CD4-positive, alpha-beta T cell (primary cell): Measurements from ENCODE around the gene NEURL1. TPM values are rescaled to one million over a fixed set of nuclear protein-coding genes. Genes with fewer than 3 reads are reported as not detected.

Source experiments
- ATAC-seq: fragments of 200-7000 bp; cut with Tn5 transposase; one replicate; pipeline ENCODE4 v1.10.0; 2022; ENCODE audit warnings: mild to moderate bottlenecking; ENCODE audit not compliant: poor library complexity
- CTCF ChIA-PET: fragments of 350-600 bp; sonication (Branson Sonifier 250); formaldehyde crosslinking; loops from one replicate; lab custom pipeline; 2021; ENCODE audit warnings: antibody characterized with exemption, inconsistent platforms; lab: Charles Lee
- POLR2A ChIA-PET: fragments of 350-600 bp; sonication (Branson Sonifier 250); formaldehyde crosslinking; loops from one replicate; lab custom pipeline; 2021; ENCODE audit warnings: antibody characterized with exemption, inconsistent platforms; lab: Charles Lee
- DNase-seq, 14 experiments: peaks; one replicate each; pipeline ENCODE4 v3.0.0-alpha.2; 2013 to 2020; ENCODE audit warnings: mixed read lengths in 2 of 14
- H3K27ac ChIP-seq, 2 donors: one replicate each; pipeline versions ENCODE4 v1.5.1 to v1.7.0; 2013; ENCODE audit warnings: low read length in 2 of 2, low read depth in 1 of 2, mild to moderate bottlenecking in 1 of 2
- H3K27me3 ChIP-seq, 2 experiments: 1 replicate in 1 of 2; 2 replicates in 1 of 2; pipeline versions ENCODE4 v1.6.1 to v1.7.0; 2013; ENCODE audit warnings: low read length in 2 of 2, control low read depth in 1 of 2, mild to moderate bottlenecking in 1 of 2, moderate library complexity in 1 of 2; ENCODE audit not compliant: insufficient read depth in 2 of 2, control insufficient read depth in 1 of 2
- H3K36me3 ChIP-seq: one replicate; pipeline ENCODE4 v1.6.1; 2013; ENCODE audit warnings: low read length, control low read depth; ENCODE audit not compliant: insufficient read depth
- H3K4me1 ChIP-seq: one replicate; pipeline ENCODE4 v1.6.1; 2013; ENCODE audit warnings: low read length, control low read depth; ENCODE audit not compliant: insufficient read depth
- H3K4me3 ChIP-seq: one replicate; pipeline ENCODE4 v1.5.1; 2013; ENCODE audit warnings: mild to moderate bottlenecking, low read length, moderate library complexity
- H3K9me3 ChIP-seq, 2 experiments: 1 replicate in 1 of 2; 2 replicates in 1 of 2; pipeline versions ENCODE4 v1.6.1 to v1.7.0; 2013; ENCODE audit warnings: low read length in 2 of 2, mild to moderate bottlenecking in 2 of 2, control low read depth in 1 of 2, moderate library complexity in 1 of 2; ENCODE audit not compliant: control insufficient read depth in 1 of 2, insufficient read depth in 1 of 2
- H3K27ac Mint-ChIP-seq: one replicate; pipeline ENCODE4 v1.8.0; 2020; ENCODE audit warnings: mixed read lengths
- H3K27me3 Mint-ChIP-seq: one replicate; pipeline ENCODE4 v1.8.0; 2021; ENCODE audit warnings: mixed read lengths
- H3K36me3 Mint-ChIP-seq: one replicate; pipeline ENCODE4 v1.8.0; 2021; ENCODE audit warnings: low read depth, mixed read lengths
- H3K4me1 Mint-ChIP-seq: one replicate; pipeline ENCODE4 v1.8.0; 2021; ENCODE audit warnings: low read depth, mixed read lengths
- H3K4me3 Mint-ChIP-seq: one replicate; pipeline ENCODE4 v1.8.0; 2020; ENCODE audit warnings: mild to moderate bottlenecking, mixed read lengths
- H3K9me3 Mint-ChIP-seq: one replicate; pipeline ENCODE4 v1.8.0; 2020; ENCODE audit warnings: mixed read lengths
- intact Hi-C, 2 experiments: fragments of 100-400 bp; cut with DNase I in 1 of 2; cut with micrococcal nuclease in 1 of 2; formaldehyde crosslinking; loops; one replicate each; pipeline versions ENCODE4 v1.15.1 to v1.9.0; 2023 to 2025; cut with DNase I, micrococcal nuclease
- total RNA-seq, 174 experiments: library from RNA in 2 of 174; stranded (reverse) in 2 of 174; gene quantifications; one replicate each; pipeline ENCODE4 v1.2.3 and lab custom pipeline; 2021 to 2026
- TF ChIP-seq, protein P1 (sequence below): fragments of 200-600 bp; IDR thresholded peaks from one replicate; pipeline ENCODE4 v1.8.0; 2022; ENCODE audit warnings: antibody characterized with exemption, mild to moderate bottlenecking

The NEURL1 gene
- total RNA-seq, 2 experiments from 2014 or later, result 0.85 to 1.1 TPM

DNA sequence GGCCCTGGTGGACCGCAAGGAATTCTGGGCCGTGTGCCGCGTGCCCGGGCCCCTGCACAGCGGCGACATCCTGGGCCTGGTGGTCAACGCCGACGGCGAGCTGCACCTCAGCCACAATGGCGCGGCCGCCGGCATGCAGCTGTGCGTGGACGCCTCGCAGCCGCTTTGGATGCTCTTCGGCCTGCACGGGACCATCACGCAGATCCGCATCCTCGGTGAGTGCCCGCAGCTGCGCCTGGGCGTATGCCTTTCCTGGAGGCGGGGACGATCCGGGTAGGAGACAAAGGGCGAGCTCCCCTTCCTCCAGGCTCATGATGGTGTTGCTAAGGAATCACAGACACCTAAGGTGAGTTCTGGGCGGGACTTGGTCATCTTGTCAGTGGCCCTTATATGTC is 91.5 kb downstream of the NEURL1 start:
- peak overlapping the region; percentile 83 for H3K4me3 Mint-ChIP-seq
- no peaks in the 10 kb centered on the region for H3K9me3 Mint-ChIP-seq
- peaks cover 11% of the 10 kb centered on the region for H3K4me1 Mint-ChIP-seq
- POLR2A ChIA-PET, result interaction anchor here (0.8 to 2.3 kb wide), 7 partner anchors 75 to 537 kb away, joined by 3 to 12 read pairs (median 3); partner anchors contain the start of genes SFR1 and SLK
- CTCF ChIA-PET, result no interaction called here
- Histone ChIP-seq H3K27me3 (no peaks in the 10 kb centered on the region), H3K9me3 (peaks cover 0 to 11% of the 10 kb centered on the region in 2 experiments), H3K4me1 (peaks cover 13% of the 10 kb centered on the region), H3K4me3 (peak overlapping the region; percentile 26), H3K27ac (no peak overlapping the region), H3K36me3 (no peaks in the 10 kb centered on the region)
- ATAC-seq, result no peak
- DNase-seq, result peak in 4 of 14 experiments; percentile 3 to 39 (median 13)
- intact Hi-C loops, result loop anchor here (5.0 to 10.0 kb wide), 3 partner anchors 380 to 532 kb away; partner anchors contain the start of gene SLK (in 2 of the 2)
- no peaks in the 10 kb centered on the region for H3K27me3 Mint-ChIP-seq
- TF ChIP-seq, protein P1, sequence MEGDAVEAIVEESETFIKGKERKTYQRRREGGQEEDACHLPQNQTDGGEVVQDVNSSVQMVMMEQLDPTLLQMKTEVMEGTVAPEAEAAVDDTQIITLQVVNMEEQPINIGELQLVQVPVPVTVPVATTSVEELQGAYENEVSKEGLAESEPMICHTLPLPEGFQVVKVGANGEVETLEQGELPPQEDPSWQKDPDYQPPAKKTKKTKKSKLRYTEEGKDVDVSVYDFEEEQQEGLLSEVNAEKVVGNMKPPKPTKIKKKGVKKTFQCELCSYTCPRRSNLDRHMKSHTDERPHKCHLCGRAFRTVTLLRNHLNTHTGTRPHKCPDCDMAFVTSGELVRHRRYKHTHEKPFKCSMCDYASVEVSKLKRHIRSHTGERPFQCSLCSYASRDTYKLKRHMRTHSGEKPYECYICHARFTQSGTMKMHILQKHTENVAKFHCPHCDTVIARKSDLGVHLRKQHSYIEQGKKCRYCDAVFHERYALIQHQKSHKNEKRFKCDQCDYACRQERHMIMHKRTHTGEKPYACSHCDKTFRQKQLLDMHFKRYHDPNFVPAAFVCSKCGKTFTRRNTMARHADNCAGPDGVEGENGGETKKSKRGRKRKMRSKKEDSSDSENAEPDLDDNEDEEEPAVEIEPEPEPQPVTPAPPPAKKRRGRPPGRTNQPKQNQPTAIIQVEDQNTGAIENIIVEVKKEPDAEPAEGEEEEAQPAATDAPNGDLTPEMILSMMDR, result no peak
- H3K36me3 Mint-ChIP-seq, result peaks cover 5% of the 10 kb centered on the region
- peak overlapping the region; percentile 63 for H3K27ac Mint-ChIP-seq

DNA sequence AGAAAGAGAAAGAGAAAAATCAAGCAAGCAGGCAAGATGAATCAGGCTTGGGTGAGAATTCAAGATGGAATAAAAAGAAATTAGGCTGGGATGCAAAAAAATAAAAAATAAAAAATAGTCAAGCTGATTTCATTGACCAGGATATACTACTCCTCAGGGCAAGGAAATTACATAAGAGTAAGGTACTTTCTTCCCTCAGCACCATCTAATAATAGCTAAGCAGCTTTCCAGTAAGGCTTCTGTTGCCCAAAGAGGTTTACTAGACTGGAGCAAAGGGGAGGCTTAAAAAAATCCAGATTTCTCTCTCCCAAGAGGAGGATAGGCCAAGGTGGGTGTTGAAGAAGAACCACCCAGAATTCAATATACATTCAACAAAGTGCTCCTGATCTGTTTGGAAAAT is 93.6 kb downstream of the NEURL1 start:
- ATAC-seq, result no peak
- H3K27ac ChIP-seq, result no peak overlapping the region
- H3K27me3 ChIP-seq, result no peaks in the 10 kb centered on the region
- peaks cover 13% of the 10 kb centered on the region for H3K4me1 ChIP-seq
- no peak for DNase-seq
- H3K27me3 Mint-ChIP-seq, result no peaks in the 10 kb centered on the region
- peaks cover 0 to 11% of the 10 kb centered on the region in 2 experiments for H3K9me3 ChIP-seq
- POLR2A ChIA-PET, result no interaction called here
- H3K9me3 Mint-ChIP-seq, result no peaks in the 10 kb centered on the region
- peaks cover 5% of the 10 kb centered on the region for H3K36me3 Mint-ChIP-seq
- peak overlapping the region; percentile 63 for H3K27ac Mint-ChIP-seq
- TF ChIP-seq, protein P1, result no peak
- intact Hi-C loops, result loop anchor here (5.0 to 10.0 kb wide), 3 partner anchors 378 to 530 kb away; partner anchors contain the start of gene SLK (in 2 of the 2)
- H3K4me3 ChIP-seq, result no peak overlapping the region
- H3K4me3 Mint-ChIP-seq, result no peak overlapping the region
- CTCF ChIA-PET, result no interaction called here
- peaks cover 11% of the 10 kb centered on the region for H3K4me1 Mint-ChIP-seq
- no peaks in the 10 kb centered on the region for H3K36me3 ChIP-seq

DNA sequence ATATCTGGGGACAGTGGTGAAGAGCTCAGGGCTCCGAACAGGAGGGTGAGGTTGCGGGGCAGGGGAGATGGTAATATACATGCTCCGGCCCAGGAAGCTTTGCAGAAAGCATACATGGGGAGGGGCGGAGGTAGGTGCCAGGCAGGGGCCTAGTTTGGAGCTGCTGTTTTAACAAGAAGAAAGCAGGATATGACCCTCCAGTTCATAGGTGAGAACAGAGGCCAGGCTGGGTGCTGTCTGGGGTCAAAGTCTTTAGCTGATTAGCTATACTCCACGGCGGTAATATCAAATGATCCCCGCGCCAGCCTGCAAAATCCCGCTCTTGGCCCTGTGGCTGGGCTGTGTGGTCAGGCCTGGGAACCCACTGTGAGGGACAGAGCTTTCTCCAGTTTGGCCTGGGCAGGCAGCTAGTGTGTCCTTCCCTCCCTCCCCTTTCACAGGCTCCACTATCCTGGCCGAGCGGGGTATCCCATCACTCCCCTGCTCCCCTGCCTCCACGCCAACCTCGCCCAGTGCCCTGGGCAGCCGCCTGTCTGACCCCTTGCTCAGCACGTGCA is 95.6 kb downstream of the NEURL1 start:
- CTCF ChIA-PET, result no interaction called here
- POLR2A ChIA-PET, result no interaction called here
- Mint-ChIP-seq H3K27ac (peak overlapping the region; percentile 27), H3K4me1 (peaks cover 5% of the 10 kb centered on the region), H3K36me3 (peaks cover under 1% of the 10 kb centered on the region), H3K27me3 (no peaks in the 10 kb centered on the region), H3K9me3 (no peaks in the 10 kb centered on the region), H3K4me3 (no peak overlapping the region)
- peaks cover 0 to 11% of the 10 kb centered on the region in 2 experiments for H3K9me3 ChIP-seq
- no peaks in the 10 kb centered on the region for H3K27me3 ChIP-seq
- ATAC-seq (no peak), DNase-seq (no peak)
- intact Hi-C loops, result loop anchor here (5.0 to 10.0 kb wide), 3 partner anchors 376 to 528 kb away; partner anchors contain the start of gene SLK (in 2 of the 2)
- H3K36me3 ChIP-seq, result no peaks in the 10 kb centered on the region
- TF ChIP-seq, protein P1, result no peak
- no peak overlapping the region for H3K4me3 ChIP-seq
- H3K4me1 ChIP-seq, result peaks cover 4% of the 10 kb centered on the region
- no peak overlapping the region for H3K27ac ChIP-seq
